GM12872 (cell line): ENCODE data around the gene KIF1A.

Experiments used
- CTCF ChIP-seq: IDR thresholded peaks from 3 replicates; pipeline ENCODE4 v1.5.1; 2011; ENCODE audit warnings: low read depth, mild to moderate bottlenecking, low read length, moderate library complexity; ENCODE audit not compliant: insufficient read depth

Gene KIF1A, protein sequence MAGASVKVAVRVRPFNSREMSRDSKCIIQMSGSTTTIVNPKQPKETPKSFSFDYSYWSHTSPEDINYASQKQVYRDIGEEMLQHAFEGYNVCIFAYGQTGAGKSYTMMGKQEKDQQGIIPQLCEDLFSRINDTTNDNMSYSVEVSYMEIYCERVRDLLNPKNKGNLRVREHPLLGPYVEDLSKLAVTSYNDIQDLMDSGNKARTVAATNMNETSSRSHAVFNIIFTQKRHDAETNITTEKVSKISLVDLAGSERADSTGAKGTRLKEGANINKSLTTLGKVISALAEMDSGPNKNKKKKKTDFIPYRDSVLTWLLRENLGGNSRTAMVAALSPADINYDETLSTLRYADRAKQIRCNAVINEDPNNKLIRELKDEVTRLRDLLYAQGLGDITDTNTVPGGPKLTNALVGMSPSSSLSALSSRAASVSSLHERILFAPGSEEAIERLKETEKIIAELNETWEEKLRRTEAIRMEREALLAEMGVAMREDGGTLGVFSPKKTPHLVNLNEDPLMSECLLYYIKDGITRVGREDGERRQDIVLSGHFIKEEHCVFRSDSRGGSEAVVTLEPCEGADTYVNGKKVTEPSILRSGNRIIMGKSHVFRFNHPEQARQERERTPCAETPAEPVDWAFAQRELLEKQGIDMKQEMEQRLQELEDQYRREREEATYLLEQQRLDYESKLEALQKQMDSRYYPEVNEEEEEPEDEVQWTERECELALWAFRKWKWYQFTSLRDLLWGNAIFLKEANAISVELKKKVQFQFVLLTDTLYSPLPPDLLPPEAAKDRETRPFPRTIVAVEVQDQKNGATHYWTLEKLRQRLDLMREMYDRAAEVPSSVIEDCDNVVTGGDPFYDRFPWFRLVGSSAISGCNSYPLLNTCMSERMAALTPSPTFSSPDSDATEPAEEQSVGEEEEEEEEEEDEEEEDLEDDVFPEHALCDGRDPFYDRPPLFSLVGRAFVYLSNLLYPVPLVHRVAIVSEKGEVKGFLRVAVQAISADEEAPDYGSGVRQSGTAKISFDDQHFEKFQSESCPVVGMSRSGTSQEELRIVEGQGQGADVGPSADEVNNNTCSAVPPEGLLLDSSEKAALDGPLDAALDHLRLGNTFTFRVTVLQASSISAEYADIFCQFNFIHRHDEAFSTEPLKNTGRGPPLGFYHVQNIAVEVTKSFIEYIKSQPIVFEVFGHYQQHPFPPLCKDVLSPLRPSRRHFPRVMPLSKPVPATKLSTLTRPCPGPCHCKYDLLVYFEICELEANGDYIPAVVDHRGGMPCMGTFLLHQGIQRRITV (N-terminal part only)

DNA sequence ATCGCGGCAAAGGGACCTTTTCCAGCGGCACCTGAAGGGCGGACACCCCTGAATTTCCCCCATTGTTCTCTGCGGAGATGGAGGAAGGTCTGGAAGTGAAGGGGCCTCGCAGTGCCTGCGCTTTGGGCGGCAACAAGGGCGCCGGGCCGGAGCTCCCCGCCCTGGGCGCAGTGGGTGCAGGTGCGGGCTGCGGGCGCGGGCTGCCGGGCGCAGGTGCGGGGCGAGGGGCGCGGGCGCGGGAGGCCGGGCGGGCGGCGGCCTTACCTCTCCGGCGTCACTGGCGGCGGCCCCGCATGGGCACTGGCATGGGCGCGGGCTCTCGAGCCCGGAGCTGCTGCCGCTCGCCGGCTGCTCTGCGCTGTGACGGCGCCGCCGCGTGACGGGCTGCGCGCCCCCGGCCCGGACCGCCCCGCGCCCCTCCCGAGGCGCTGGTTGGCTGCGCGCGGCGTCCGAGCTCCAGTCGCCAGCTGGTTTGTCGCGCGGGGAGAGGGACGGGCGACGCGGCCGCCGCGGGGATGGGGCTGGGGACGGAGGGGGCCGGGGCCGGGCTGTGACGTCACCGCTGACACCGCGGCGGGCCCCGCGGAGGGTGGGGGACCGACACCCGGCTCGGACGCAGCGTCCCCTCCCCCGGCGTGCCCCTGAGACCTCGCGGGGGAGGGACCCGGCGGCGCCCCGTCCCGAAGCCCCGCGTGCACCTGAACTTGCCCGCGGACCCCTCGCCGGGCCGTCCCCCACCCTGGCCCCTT is at the start of gene KIF1A:
TSS of gene KIF1A (minus strand) at position 362 of the 749 bp plus-strand sequence. CDS start 22,467 bp downstream, outside the sequence.
- no peak for TF ChIP-seq CTCF

DNA sequence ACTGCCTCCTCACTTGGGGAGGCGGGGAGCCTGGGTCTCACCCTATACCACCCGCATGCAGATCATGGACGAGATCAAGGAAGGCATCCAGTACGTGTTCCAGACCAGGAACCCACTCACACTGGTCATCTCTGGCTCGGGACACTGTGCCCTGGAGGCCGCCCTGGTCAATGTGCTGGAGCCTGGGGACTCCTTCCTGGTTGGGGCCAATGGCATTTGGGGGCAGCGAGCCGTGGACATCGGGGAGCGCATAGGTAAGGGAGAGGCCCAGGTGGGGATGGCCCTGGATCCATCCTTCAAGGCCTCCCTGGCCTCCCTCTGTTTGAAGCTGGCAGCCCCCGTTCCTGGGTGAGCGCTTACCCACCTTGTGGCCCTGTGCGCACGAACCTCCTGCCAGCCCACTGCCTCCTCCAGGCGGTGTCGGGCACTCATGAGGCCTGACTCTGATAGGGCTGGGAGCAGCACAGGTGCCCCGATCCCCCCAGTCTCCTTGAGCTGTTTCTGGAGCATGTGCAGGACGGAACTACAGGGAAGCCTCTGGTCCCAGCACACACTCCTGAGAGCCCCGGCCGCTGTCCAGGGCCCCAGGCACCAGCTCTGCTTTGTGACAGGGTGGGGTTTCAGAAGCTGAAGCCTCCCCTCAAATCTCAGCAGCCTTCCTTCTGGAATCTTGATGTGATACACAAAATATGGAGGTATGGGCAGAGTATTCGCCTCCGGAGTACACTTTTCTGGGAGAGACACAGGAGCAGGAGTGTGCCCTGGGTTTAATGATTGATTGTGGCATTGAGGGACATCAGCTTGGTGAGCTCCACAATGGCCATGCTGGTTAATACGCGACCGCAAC is 49.3 kb upstream of the KIF1A start:
- TF ChIP-seq CTCF: no peak

DNA sequence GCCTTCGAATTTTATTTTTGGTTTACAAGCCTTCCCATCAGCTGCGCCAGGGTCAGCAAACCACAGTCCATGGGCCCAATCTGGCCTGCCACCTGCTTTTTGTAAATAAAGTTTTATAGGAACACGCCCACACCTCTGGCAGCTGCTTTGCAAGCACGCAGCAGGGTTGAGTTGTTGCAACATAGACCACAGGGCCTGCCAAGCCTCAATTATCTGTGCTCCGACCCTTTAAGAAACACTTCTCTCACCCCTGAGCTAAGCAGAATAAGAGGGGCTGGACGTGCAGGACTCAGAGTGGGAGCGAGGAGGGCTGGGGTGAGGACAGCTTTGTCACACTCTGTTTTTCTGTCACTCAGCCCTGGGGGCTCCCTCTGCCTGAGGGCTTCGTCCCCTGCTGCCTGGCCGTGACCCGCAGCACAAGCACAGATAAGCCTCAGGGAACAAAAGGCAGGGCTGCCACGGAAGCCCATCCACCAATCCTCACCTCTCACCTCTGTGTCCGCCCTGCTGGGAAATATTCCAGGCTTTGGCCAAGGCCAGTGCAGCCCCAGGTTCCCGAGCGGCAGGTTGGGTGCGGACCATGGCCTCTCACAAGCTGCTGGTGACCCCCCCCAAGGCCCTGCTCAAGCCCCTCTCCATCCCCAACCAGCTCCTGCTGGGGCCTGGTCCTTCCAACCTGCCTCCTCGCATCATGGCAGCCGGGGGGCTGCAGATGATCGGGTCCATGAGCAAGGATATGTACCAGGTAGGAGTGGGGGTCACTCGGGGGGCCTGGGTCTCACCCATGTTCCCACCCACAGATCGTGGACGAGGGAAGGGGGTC is 48.5 kb upstream of the KIF1A start, which contains the start of gene AGXT:
TSS of gene AGXT (plus strand) at position 539 of the 823 bp plus-strand sequence. CDS start at position 581, 42 bp downstream.
- TF ChIP-seq CTCF: no peak

DNA sequence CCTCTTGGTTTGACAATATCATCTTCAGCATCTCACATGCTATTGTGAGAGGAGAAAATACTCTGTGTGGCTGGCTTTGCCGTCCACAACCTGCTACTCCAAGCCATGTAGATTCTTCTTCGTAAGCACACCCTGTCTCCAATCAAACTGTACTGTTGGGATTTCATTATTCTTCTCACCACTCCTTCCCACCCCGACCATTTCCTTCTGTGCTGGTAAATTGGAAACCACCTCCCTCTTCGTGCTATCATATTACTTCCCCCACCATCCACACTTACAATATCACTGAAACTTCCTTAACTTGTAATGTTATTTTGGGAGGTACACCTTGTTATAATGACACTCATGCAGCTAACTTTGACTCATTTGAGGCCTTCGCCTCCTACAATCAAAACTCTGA is 45.4 kb upstream of the KIF1A start:
- no peak for TF ChIP-seq CTCF

DNA sequence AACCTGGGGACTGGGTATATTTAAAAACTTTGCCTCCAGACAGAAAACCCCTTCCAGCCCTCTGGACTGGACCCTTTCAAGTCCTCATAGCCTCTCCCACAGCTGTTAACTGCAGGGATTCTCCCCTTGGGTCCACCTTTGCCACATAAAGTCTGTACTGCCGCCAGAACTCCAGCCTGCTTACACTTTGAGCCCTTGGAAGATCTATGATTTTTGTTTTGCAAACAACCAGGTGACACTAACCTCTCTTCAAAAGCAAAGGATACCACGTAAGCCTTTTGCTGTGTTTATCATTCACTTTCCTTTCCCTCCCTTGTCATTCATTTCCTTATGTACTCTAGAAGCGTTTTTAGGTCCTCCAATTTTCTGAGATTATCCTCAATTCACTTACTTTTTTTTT is 44.5 kb upstream of the KIF1A start:
- no peak for TF ChIP-seq CTCF
